IMR-90 (cell line): Measurements from ENCODE around the gene FOXP1.

Experiments
- BHLHE40 ChIP-seq: fragments of 150-350 bp; IDR thresholded peaks from 2 replicates; pipeline ENCODE4 v1.6.1; 2016; ENCODE audit warnings: mild to moderate bottlenecking, low read depth, low read length
- CEBPB ChIP-seq: IDR thresholded peaks from 2 replicates; pipeline ENCODE4 v1.6.1; 2012; ENCODE audit warnings: low read depth, low read length, improper control_type of control experiment
- MAFK ChIP-seq: IDR thresholded peaks from 2 replicates; pipeline ENCODE4 v1.6.1; 2012; ENCODE audit warnings: low read depth, low read length, improper control_type of control experiment
- NFE2L2 ChIP-seq: fragments of 150-350 bp; IDR thresholded peaks from 2 replicates; pipeline ENCODE4 v1.6.1; 2016; ENCODE audit warnings: low read depth, mild to moderate bottlenecking, low read length
- TF ChIP-seq, protein P1 (sequence below): conservative IDR thresholded peaks from 2 replicates; pipeline ENCODE4 v1.5.1; 2012; ENCODE audit warnings: mild to moderate bottlenecking, low read depth, low read length, improper control_type of control experiment
- TF ChIP-seq, protein P2 (sequence below): fragments of 150-350 bp; IDR thresholded peaks from 2 replicates; pipeline ENCODE4 v1.6.1; 2017; ENCODE audit warnings: mild to moderate bottlenecking, antibody characterized with exemption, low read length, low read depth

DNA sequence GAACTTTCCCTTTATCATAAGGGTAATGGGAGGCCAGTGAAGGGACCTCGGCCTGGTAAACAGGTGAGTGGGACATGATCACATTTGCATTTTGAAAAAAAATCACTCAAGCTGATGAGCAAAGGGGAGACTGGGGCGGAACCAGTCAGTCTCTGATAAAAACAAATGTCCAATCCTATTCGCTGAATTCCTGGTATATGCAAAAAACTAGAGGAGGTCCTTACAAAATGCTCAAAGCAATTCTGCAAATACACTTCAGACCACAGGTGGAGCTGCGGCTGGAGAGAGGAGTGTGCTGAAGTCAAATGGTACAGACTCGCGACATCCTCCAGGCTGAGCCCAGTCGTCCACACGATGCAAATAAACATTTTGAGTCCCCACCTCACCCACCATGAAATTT is 166.7 kb downstream of the FOXP1 start:
- no peak for TF ChIP-seq NFE2L2
- TF ChIP-seq, protein P1, sequence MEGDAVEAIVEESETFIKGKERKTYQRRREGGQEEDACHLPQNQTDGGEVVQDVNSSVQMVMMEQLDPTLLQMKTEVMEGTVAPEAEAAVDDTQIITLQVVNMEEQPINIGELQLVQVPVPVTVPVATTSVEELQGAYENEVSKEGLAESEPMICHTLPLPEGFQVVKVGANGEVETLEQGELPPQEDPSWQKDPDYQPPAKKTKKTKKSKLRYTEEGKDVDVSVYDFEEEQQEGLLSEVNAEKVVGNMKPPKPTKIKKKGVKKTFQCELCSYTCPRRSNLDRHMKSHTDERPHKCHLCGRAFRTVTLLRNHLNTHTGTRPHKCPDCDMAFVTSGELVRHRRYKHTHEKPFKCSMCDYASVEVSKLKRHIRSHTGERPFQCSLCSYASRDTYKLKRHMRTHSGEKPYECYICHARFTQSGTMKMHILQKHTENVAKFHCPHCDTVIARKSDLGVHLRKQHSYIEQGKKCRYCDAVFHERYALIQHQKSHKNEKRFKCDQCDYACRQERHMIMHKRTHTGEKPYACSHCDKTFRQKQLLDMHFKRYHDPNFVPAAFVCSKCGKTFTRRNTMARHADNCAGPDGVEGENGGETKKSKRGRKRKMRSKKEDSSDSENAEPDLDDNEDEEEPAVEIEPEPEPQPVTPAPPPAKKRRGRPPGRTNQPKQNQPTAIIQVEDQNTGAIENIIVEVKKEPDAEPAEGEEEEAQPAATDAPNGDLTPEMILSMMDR = no peak
- TF ChIP-seq CEBPB = no peak
- TF ChIP-seq, protein P2, sequence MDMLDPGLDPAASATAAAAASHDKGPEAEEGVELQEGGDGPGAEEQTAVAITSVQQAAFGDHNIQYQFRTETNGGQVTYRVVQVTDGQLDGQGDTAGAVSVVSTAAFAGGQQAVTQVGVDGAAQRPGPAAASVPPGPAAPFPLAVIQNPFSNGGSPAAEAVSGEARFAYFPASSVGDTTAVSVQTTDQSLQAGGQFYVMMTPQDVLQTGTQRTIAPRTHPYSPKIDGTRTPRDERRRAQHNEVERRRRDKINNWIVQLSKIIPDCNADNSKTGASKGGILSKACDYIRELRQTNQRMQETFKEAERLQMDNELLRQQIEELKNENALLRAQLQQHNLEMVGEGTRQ = no peak
- TF ChIP-seq MAFK = no peak
- TF ChIP-seq BHLHE40 = no peak
